ENCODE results near the gene PCDHGA7. TPM values are rescaled to one million over a fixed set of nuclear protein-coding genes. Genes with fewer than 3 reads are reported as not detected.

Gene PCDHGA7
- total and polyA plus RNA-seq, 2 donors (not counting 1 experiment from before 2014, with no cell fraction given) = 0.49 to 1.8 TPM

DNA sequence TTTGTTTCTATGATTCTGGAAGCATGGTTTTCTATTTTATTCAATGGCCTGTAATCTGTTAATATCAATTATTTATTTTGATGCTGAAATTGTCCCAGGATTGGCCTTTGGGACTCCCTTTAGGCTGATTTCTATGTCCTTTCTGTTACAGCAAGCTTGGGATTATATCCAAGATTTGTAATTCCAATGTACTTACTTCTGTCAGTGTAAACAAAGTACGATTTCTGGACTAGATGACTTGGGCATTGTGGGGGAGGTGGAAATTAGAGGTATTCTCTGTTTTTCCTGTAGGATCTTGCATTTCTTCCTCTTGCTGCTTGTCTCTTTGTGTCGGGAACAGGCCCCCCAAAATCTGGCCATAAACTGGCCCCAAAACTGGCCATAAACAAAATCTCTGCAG, 51.5 kb downstream of the PCDHGA7 start:
- intact Hi-C loops (cut with micrococcal nuclease) = no loop called here
- Histone ChIP-seq H2AFZ (ENCODE audit: insufficient read depth, low read depth, low read length, poor library complexity, severe bottlenecking) (no peak overlapping the region), H3K4me1 (ENCODE audit: control insufficient read depth in 2 of 2, insufficient read depth in 2 of 2, low read length in 2 of 2) (peaks cover 15 to 17% of the 10 kb centered on the region in 2 donors), H3K9me3 (ENCODE audit: control extremely low read depth in 1 of 3, control insufficient read depth in 2 of 3, insufficient read depth in 1 of 3, low read length in 2 of 3) (peaks cover 0 to 36% (median 26%) of the 10 kb centered on the region in 3 donors), H3K9ac (ENCODE audit: low read length) (no peak overlapping the region), H3K79me2 (ENCODE audit: control insufficient read depth, insufficient read depth, low read length) (no peaks in the 10 kb centered on the region), H4K20me1 (ENCODE audit: control insufficient read depth, insufficient read depth, low read length, poor library complexity, severe bottlenecking) (no peaks in the 10 kb centered on the region), H3K4me2 (replicated peaks; ENCODE audit: low read depth, low read length, poor library complexity, severe bottlenecking) (no peak overlapping the region), H3K4me3 (ENCODE audit: control extremely low read depth in 1 of 5, extremely low read depth in 1 of 5, insufficient read depth in 1 of 5, low read depth in 2 of 5, low read length in 4 of 5) (no peak overlapping the region), H3K27me3 (replicated peaks in 1 of 4; ENCODE audit: control extremely low read depth in 1 of 4, control insufficient read depth in 3 of 4, insufficient read depth in 4 of 4, low read length in 3 of 4) (peaks cover 0 to 36% (median 20%) of the 10 kb centered on the region in 4 experiments), H3K36me3 (replicated peaks in 1 of 2; ENCODE audit: control extremely low read depth in 1 of 2, control insufficient read depth in 1 of 2, extremely low read depth in 1 of 2, insufficient read depth in 2 of 2, low read length in 1 of 2) (no peaks in the 10 kb centered on the region), H3K27ac (ENCODE audit: low read length in 2 of 2) (no peak overlapping the region)
- ATAC-seq (ENCODE audit: low read depth) (no peak), DNase-seq (no peak)
- CTCF ChIA-PET = interaction anchor here (1.5 kb wide), 1 partner anchor 133 kb away, joined by 3 read pairs; no protein-coding TSS in a partner anchor
- Mint-ChIP-seq H3K4me1 (peaks cover 7% of the 10 kb centered on the region), H3K27me3 (peaks cover 26% of the 10 kb centered on the region), H3K4me3 (no peak overlapping the region), H3K27ac (no peak overlapping the region), H3K9me3 (ENCODE audit: insufficient read depth) (peaks cover 3% of the 10 kb centered on the region)
- no peak for TF ChIP-seq CTCF (IDR thresholded peaks at IDR 0.05)
- no peak for TF ChIP-seq EZH2 (IDR thresholded peaks at IDR 0.05; ENCODE audit: borderline replicate concordance, insufficient read depth, low read depth, low read length, poor library complexity, severe bottlenecking)
- POLR2A ChIA-PET = no interaction called here
- WGBS (ENCODE audit: insufficient coverage) = no CpG with 5 or more reads among the region's 2 CpGs

Other genes with a start within 250 kb of the PCDHGA7 start
Only the 30 nearest of the 36 such genes appear.
- gene PCDHB9, start 195.6 kb upstream of the PCDHGA7 start, total RNA-seq = 0.12 TPM in 2 replicates
- 0.12 and 0.20 TPM in 2 replicates for gene PCDHB9, start 195.6 kb upstream of the PCDHGA7 start, polyA plus RNA-seq
- gene PCDHB10, start 190.4 kb upstream of the PCDHGA7 start, total RNA-seq = not detected in 2 replicates
- gene PCDHB10, start 190.4 kb upstream of the PCDHGA7 start, polyA plus RNA-seq = not detected in 2 replicates
- not detected in 2 replicates for gene PCDHB11, start 183.1 kb upstream of the PCDHGA7 start, total RNA-seq
- gene PCDHB11, start 183.1 kb upstream of the PCDHGA7 start, polyA plus RNA-seq = not detected in 2 replicates
- not detected in 2 replicates for gene PCDHB12, start 174.0 kb upstream of the PCDHGA7 start, total RNA-seq
- not detected in 2 replicates for gene PCDHB12, start 174.0 kb upstream of the PCDHGA7 start, polyA plus RNA-seq
- gene PCDHB13, start 168.8 kb upstream of the PCDHGA7 start, total RNA-seq = 0.07 TPM in 1 of 2 replicates, not detected in the other
- gene PCDHB13, start 168.8 kb upstream of the PCDHGA7 start, polyA plus RNA-seq = not detected in 2 replicates
- 0.10 TPM in 1 of 2 replicates, not detected in the other for gene PCDHB14, start 159.4 kb upstream of the PCDHGA7 start, total RNA-seq
- gene PCDHB14, start 159.4 kb upstream of the PCDHGA7 start, polyA plus RNA-seq = not detected in 2 replicates
- not detected in 2 replicates for gene PCDHB15, start 137.3 kb upstream of the PCDHGA7 start, total RNA-seq
- 0.10 TPM in 1 of 2 replicates, not detected in the other for gene PCDHB15, start 137.3 kb upstream of the PCDHGA7 start, polyA plus RNA-seq
- 3.4 and 3.6 TPM in 2 replicates for gene SLC25A2, start 78.7 kb upstream of the PCDHGA7 start, total RNA-seq
- gene SLC25A2, start 78.7 kb upstream of the PCDHGA7 start, polyA plus RNA-seq = 0.12 and 0.29 TPM in 2 replicates
- 119 TPM in 2 replicates for gene TAF7, start 62.0 kb upstream of the PCDHGA7 start, total RNA-seq
- 52.1 and 76.7 TPM in 2 replicates for gene TAF7, start 62.0 kb upstream of the PCDHGA7 start, polyA plus RNA-seq
- gene PCDHGA1, start 52.2 kb upstream of the PCDHGA7 start, total RNA-seq = 0.53 and 0.64 TPM in 2 replicates
- gene PCDHGA1, start 52.2 kb upstream of the PCDHGA7 start, polyA plus RNA-seq = 0.06 and 0.17 TPM in 2 replicates
- 0.07 and 0.29 TPM in 2 replicates for gene PCDHGA2, start 44.0 kb upstream of the PCDHGA7 start, total RNA-seq
- gene PCDHGA2, start 44.0 kb upstream of the PCDHGA7 start, polyA plus RNA-seq = 0.06 and 0.09 TPM in 2 replicates
- 0.29 and 0.32 TPM in 2 replicates for gene PCDHGA3, start 38.9 kb upstream of the PCDHGA7 start, total RNA-seq
- gene PCDHGA3, start 38.9 kb upstream of the PCDHGA7 start, polyA plus RNA-seq = 0.10 TPM in 1 of 2 replicates, not detected in the other
- 0.66 and 0.69 TPM in 2 replicates for gene PCDHGB1, start 32.6 kb upstream of the PCDHGA7 start, total RNA-seq
- gene PCDHGB1, start 32.6 kb upstream of the PCDHGA7 start, polyA plus RNA-seq = 0.09 and 0.10 TPM in 2 replicates
- gene PCDHGA4, start 27.7 kb upstream of the PCDHGA7 start, total RNA-seq = 1.1 TPM in 2 replicates
- 0.09 and 0.13 TPM in 2 replicates for gene PCDHGA4, start 27.7 kb upstream of the PCDHGA7 start, polyA plus RNA-seq
- gene PCDHGB2, start 22.7 kb upstream of the PCDHGA7 start, total RNA-seq = 3.3 and 3.9 TPM in 2 replicates
- 0.32 and 0.66 TPM in 2 replicates for gene PCDHGB2, start 22.7 kb upstream of the PCDHGA7 start, polyA plus RNA-seq
- 1.7 and 1.8 TPM in 2 replicates for gene PCDHGA5, start 18.6 kb upstream of the PCDHGA7 start, total RNA-seq
- gene PCDHGA5, start 18.6 kb upstream of the PCDHGA7 start, polyA plus RNA-seq = 0.07 and 0.21 TPM in 2 replicates
- 2.8 and 3.8 TPM in 2 replicates for gene PCDHGB3, start 12.5 kb upstream of the PCDHGA7 start, total RNA-seq
- 0.33 and 0.52 TPM in 2 replicates for gene PCDHGB3, start 12.5 kb upstream of the PCDHGA7 start, polyA plus RNA-seq
- gene PCDHGA6, start 8.9 kb upstream of the PCDHGA7 start, total RNA-seq = 2.5 and 2.7 TPM in 2 replicates
- gene PCDHGA6, start 8.9 kb upstream of the PCDHGA7 start, polyA plus RNA-seq = 0.33 and 0.78 TPM in 2 replicates
- 1.6 and 1.8 TPM in 2 replicates for gene PCDHGB4, start 5.0 kb downstream of the PCDHGA7 start, total RNA-seq
- gene PCDHGB4, start 5.0 kb downstream of the PCDHGA7 start, polyA plus RNA-seq = 0.06 and 0.39 TPM in 2 replicates
- gene PCDHGA8, start 9.9 kb downstream of the PCDHGA7 start, total RNA-seq = 1.2 and 1.3 TPM in 2 replicates
- gene PCDHGA8, start 9.9 kb downstream of the PCDHGA7 start, polyA plus RNA-seq = 0.06 and 0.21 TPM in 2 replicates
- 2.5 TPM in 2 replicates for gene PCDHGB5, start 15.2 kb downstream of the PCDHGA7 start, total RNA-seq
- 0.20 and 0.37 TPM in 2 replicates for gene PCDHGB5, start 15.2 kb downstream of the PCDHGA7 start, polyA plus RNA-seq
- gene PCDHGA9, start 20.0 kb downstream of the PCDHGA7 start, total RNA-seq = 1.9 and 2.5 TPM in 2 replicates
- gene PCDHGA9, start 20.0 kb downstream of the PCDHGA7 start, polyA plus RNA-seq = 0.19 TPM in 2 replicates
- 2.1 and 2.2 TPM in 2 replicates for gene PCDHGB6, start 25.3 kb downstream of the PCDHGA7 start, total RNA-seq
- gene PCDHGB6, start 25.3 kb downstream of the PCDHGA7 start, polyA plus RNA-seq = 0.22 and 0.33 TPM in 2 replicates
- gene PCDHGA10, start 30.2 kb downstream of the PCDHGA7 start, total RNA-seq = 1.9 and 2.0 TPM in 2 replicates
- gene PCDHGA10, start 30.2 kb downstream of the PCDHGA7 start, polyA plus RNA-seq = 0.06 and 0.10 TPM in 2 replicates
- gene PCDHGB7, start 34.9 kb downstream of the PCDHGA7 start, total RNA-seq = 1.9 and 2.2 TPM in 2 replicates
- gene PCDHGB7, start 34.9 kb downstream of the PCDHGA7 start, polyA plus RNA-seq = 0.06 and 0.12 TPM in 2 replicates
- gene PCDHGA11, start 38.3 kb downstream of the PCDHGA7 start, total RNA-seq = 1.5 and 1.8 TPM in 2 replicates
- 0.15 TPM in 1 of 2 replicates, not detected in the other for gene PCDHGA11, start 38.3 kb downstream of the PCDHGA7 start, polyA plus RNA-seq
- gene PCDHGA12, start 47.8 kb downstream of the PCDHGA7 start, total RNA-seq = 1.6 and 2.8 TPM in 2 replicates
- gene PCDHGA12, start 47.8 kb downstream of the PCDHGA7 start, polyA plus RNA-seq = 0.09 and 0.27 TPM in 2 replicates
- 1.9 and 2.0 TPM in 2 replicates for gene PCDHGC3, start 93.2 kb downstream of the PCDHGA7 start, total RNA-seq
- 0.12 and 0.88 TPM in 2 replicates for gene PCDHGC3, start 93.2 kb downstream of the PCDHGA7 start, polyA plus RNA-seq
- gene PCDHGC4, start 102.3 kb downstream of the PCDHGA7 start, total RNA-seq = 0.42 and 0.75 TPM in 2 replicates
- 0.09 and 0.14 TPM in 2 replicates for gene PCDHGC4, start 102.3 kb downstream of the PCDHGA7 start, polyA plus RNA-seq
- gene PCDHGC5, start 106.3 kb downstream of the PCDHGA7 start, total RNA-seq = 0.46 and 0.67 TPM in 2 replicates
- 0.06 and 0.10 TPM in 2 replicates for gene PCDHGC5, start 106.3 kb downstream of the PCDHGA7 start, polyA plus RNA-seq

Measured in B cell (primary cell).